Anterior cingulate cortex (tissue), 58 donors: ENCODE measurements around the gene DCTN4.

Experiments used
- DNase-seq, 58 donors: peaks; one replicate each; lab custom pipeline; 2025; lab: John Stamatoyannopoulos, UW

DCTN4 gene

DNA sequence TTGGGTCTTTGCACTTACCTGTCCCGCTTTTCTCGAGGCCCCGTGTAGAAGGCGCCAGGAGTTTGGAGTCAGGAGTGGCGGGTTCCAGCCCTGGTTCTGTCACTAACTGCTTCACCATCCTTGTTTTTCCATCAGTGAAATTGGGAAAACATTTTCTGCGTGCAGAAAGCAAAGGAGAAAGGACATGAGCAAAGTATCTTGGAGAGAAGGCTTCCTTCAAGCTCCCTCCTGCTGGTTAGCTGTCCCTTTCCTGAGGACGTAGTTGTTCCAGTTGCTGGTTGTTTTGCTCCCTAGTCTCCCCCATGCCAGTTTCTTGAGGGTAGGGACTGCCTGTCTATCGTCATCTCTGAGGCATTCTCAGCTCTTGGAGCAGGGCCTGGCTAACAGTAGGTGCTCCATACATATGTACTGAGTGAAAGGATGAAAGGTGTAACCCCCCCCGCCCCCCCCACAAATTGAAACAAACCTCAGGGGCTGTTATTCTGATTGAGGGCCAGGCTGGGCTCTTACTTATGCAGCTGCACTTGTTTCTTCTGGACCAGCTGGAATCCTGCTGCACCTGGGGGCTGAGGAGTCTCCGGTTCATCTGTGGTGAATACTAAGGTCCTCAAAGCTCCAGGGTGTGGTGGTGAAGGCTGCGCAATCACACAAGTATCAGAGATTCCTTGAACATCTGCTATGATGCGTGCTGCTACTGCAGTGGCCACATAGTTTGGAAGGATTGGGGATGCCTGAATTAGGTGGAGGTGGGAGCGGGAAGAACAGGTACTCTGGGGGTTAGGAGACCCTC is 20.8 kb upstream of the DCTN4 start:
- no peak for DNase-seq

DNA sequence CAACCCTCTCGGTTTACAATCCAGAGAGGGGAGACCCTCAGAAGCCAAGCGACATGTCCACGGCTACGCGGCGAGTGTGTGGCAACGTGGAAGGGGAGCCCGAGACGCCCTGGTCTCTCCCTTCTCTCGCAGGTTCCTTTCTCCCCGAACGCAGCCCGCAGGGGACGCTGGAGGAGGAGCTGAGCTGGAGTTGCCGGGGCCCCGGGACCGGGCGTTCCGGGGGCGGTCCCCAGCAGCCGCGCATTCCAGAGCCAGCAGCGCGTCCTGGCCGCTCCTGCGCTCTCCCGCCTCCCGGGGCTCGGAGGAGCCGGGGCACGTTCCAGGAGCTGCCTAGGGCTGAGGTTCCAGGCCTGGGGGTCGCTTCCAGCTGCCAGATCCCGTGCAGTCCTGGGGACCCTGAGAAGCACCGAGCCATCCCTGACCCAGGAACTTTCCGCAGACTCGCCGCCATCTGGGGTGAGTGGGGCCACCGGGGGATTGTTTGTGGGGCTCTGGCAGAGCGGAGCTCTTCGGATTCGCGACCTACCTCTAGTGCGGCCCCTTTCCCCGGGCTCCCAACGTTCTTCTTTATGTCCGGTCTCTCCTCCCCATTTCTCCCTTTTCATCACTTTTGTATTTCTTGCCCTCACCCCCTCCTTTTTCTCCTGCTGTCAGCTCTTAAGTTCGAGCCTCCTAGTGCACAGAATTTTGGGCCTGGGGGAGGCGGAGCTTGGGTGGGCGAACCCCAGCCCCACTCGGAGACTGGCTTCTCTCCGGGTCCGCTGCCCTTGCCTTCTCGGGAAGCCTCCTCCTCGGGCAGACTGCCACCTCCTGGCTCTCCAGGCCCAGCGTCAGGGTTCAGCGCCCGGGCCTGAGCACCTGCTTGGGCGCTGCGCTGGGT is 19.9 kb upstream of the DCTN4 start, which contains the start of gene SMIM3:
TSS of gene SMIM3 (plus strand) at position 241 of the 880 bp plus-strand sequence. CDS start 16,684 bp downstream, outside the sequence.
- peak in 42 of 58 donors; percentile 14 to 69 (median 34) for DNase-seq

DNA sequence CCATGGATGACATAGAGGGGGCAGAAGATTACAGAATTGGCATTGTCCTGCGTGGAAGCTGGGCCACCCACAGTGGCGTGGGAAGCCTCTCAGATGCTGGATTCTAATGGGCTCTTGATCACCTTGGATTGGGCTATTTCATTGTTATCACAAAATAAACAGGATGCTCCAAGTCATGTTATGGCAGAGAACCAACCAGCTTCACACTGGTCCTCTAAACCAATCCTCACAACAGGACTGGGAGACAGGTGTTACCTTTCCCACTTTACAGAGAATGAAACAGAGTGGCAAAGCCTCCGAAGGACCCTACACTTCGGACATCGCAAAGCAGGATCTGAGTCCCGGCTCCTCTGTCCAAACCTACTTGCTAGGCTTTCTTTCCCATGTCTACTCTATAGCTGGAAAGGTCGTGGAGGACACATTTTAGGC is 19.3 kb upstream of the DCTN4 start:
- DNase-seq: no peak

DNA sequence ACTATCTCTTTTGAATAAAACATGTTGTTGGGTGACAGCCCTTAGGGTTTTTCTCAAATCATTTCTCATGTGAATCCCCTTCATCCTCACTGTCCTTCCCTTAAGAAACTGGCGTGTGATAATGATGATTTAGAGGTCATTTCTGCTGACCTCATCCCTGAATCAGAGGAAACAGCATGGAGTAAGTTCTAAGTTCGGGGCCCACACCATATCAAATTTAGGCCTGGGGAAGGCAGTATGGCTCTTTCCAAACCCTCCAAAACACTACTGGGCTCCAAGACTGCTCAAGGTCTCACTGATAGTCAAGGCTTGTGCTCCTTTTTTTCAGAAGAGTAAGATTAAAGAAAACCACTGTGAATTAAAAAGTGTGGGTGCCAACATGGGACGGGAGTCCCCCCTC is 18.9 kb upstream of the DCTN4 start:
- no peak for DNase-seq

DNA sequence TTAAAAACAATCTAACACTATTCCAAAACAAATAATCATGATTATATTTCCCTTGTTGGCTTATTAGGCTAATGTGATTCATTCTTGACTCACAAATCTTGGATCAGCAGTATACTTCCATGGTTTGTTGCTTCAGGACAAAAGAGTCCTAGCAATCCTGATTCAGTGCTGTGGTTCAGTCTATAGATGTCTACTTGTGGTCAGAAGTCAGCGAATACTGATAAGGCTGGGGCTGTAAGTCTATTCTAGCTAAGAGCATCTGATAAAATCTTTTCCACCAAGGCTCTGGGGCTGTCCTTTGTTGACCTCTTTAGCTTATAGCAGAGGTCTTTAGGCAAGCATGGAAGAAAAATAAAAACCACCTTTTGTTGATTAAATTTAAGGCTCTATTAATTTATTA is 15.3 kb upstream of the DCTN4 start:
- no peak for DNase-seq

DNA sequence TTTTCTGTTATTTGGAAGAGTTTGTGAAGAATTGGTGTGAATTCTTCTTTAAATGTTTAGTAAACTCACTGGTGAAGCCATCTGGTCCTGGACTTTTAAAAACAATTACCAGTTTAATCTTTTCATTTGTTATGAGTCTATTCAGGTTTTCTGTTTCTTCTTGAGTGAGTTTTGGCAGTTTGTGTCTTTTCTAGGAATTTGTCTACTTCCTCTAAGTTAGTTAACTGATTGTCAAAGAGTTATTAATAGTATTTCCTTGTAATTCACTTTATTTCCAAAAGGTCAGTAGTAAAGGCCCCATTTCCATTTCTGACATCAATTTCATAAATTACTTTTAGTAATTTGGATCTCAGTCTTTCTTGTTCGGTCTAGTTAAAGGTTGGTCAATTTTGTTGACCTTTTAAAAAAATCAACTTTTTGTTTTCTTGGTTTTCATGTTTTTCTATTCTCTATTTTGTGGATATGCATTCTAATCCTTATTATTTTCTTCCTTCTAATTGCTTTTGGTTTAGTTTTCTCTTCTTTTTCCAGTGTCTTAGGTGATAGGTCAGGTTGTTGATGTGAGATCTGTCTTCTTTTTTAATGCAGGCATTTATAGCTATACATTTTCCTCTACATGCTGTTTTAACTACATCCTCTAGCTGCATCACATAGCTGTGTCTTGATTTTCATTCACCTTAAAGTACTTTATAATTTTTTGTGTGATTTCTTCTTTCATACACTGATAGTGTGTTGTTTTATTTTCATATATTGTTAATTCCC is 12.4 kb upstream of the DCTN4 start:
- DNase-seq: no peak

DNA sequence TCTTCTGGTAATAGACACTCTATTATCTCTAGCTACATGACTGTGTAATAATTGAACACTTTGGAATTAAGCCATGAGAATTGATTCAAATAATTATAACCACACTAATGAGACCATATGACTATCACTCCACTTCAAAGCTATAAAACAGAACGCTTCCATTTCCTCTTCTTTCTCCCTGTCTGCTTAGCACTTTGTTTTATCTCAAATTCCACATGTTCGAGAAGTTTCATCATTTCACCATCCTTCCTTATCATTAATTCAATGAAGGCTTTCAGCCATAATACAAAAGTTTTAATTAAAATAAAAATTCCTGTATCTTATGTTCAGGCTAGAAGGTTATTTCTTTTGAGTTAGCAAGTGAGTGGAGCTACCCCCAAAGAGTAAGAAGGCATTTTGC is 7.4 kb upstream of the DCTN4 start:
- no peak for DNase-seq

DNA sequence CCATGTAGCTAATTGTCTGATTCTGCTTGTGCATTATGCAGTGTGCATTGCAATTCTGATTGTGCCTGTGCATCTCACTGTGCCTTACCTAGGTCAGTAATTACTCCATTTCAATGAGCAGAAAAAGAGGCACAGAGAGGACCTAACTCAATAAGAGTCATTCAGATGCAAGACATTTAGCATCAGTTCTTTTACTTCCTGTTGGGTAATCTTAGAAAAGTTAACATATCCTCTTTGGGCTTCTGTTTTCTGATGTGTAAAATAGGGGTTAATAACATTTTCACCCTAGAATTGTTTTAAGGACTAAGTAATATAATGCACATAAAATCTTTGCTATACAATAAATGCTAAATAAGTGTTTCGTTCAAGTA is 7.0 kb upstream of the DCTN4 start:
- DNase-seq: no peak

DNA sequence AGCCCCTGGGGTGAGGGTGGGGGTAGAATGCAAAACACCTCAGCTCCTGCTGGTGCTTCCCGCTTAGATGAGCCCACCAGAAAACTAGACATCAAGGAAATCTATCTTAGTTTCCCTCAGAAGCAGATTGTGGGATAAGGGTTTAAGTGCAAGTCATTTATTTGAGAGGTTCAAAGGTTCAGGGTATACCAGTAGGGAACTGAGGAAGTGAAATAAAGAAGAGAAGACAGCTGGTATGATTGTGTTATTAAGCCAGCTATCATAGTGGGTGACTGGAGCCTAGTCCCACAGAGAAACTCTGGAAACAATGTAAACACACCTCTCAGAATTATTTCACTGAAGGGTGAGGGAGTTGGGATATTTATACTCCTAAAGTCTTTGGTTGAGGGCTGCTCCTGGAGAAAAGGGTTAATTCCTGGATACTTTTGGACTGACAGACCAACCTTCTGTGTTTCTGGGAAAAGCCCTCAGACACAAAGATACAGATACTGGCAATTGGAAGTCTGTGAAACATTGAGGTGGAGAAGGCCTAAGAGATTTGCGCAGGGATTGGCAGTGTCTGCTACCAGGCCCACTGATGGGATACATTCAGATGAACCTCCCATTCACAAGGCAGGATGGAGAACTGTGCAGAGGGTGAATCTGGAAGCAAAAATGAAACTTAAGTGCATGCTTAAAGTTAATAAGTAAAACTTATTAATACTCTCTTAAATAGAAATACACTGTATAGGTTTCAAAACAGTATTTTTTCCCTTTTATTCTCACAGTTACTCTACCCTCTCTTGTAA is 6.4 kb upstream of the DCTN4 start:
- DNase-seq: no peak

DNA sequence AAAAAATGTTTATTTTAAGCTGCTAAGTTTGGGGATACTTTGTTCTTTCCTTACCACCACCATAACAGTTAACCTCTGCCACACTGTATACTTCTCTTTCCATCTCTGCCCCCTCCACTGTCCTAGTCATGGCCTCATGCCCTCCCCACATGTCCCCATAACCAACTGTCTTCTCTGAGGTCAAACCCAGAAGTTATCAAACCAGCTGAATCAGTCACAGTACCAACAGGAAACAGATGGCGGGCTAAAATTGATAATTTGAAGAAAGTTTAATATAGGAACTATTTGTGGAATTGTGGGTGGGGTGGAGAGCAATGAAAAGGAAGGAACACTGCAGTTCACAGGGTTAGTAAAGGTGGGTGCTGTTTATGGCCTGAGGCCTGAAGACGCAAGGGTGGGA is 5.7 kb upstream of the DCTN4 start:
- DNase-seq: no peak

DNA sequence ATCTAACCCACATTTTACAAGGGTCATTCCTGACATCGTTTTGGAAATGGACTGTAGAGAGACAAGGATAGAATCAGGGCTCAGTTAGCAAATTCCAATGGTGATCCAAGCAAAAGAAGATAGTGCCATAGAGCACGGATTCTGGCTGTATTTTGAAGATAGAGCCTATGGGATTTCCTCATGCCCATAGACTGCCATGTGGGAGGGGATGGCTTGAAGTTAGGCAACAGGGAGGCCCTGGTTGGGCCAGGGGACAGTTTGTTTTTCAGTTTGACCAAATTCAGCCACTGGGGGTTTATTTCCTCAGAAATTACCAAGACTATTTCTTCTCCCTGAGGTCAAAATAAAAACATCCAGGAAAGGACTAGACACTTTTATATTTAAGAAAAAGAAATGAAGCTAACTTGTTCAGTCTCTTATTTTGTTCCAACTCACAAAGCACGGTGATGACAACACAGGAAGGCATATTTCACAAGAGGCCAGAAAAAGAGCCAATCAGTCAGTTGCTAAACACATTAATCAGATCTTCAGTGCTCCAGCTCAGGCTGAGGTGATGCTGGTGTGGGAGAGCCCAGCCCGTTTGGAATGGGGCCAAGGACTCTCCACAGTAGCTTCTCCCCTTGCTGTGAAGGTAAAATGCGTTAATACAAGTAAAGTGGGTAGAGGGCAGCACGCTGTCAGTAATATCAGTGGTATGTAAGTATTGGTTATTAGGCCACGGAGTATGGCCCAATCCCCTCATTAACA is 4.4 kb upstream of the DCTN4 start:
- no peak for DNase-seq

DNA sequence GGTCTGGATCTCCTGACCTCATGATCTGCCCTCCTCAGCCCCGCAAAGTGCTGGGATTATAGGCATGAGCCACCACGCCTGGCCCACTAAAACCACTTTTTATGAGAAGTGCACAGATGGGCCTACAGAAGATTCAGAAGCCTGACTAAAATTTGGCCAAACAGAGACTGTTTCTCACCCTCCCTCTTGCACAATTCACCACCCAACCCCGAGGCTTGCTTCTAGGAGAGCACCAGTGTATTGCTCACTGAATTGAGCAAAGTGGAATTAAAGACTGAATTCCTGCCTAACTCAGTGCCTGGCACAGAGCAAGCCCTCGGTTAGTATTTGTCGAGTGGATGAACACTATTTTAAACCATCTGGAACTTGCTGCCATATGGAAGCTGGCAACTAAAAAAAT is 3.4 kb upstream of the DCTN4 start:
- DNase-seq: no peak

DNA sequence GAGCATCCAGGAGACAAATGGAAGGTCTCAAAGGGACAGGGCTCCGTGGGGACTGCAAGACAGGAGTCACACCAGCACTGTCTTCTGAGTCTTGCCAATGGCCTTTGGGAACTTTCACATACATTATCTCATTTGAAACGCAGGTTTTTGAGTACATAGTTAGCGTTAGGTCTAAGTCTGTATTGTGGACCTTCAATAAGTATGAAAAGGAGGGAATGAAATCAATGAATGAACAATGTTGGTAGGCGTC is 442 bp upstream of the DCTN4 start:
- no peak for DNase-seq

DNA sequence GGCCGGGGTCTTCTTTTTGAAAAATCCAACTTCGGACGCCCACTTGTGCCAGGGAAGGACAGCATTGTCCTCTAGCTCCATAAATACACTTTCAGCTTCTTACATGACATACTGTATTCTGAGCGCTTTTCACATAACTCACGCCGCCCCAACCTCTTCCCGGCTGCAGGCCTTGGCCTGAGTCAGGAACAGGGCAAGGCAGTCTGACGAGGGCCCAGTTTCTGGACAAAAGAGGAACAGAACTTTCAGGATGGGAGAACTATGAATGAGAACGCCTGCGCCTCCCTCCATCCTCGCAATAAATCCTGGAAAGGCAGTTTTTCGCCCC is 650 bp downstream of the DCTN4 start:
- DNase-seq: no peak

DNA sequence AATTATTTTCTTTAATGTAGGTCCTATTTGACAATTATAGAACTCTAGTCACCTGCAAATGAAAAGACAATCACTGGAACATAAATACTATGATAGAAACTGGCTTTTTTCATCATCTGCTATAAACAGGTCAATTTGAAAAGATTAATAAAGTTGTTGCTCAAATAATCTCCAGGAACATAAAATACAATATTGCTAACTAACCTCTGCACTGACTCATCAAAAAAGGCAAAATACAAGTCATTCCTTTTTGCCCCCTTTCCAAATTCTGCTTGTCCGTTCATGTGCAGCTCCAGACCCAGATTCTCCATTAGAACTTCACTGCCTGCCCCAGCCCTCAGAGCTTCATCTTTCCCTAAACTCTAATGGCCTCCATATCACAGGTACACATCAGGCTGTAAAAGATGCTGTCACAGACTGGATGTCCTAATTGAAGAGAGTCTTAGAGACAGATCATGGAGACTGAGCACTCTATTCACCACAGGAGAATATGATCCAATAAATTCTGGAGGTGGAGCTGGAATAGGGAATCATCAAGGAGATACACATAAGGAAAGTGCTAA is 1.6 kb downstream of the DCTN4 start:
- no peak for DNase-seq

DNA sequence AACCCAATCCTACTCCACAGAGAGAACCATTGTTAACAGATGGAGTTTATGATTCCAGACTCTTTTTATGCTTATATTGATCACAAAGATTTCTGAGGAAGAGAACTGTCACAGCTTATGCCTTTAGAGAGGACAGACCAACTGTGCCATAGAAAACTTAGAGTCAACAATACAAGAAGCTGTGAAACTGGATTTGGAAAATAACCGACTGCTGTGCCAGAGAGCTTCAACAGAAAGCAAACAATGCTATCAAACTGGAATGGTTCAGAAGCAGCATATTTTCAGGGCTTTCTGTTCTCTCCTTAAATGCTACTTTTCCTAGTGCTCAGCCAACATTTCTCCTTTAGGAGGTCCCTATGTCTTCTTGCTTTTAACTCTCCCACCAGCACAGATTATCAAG is 5.0 kb downstream of the DCTN4 start:
- no peak for DNase-seq

DNA sequence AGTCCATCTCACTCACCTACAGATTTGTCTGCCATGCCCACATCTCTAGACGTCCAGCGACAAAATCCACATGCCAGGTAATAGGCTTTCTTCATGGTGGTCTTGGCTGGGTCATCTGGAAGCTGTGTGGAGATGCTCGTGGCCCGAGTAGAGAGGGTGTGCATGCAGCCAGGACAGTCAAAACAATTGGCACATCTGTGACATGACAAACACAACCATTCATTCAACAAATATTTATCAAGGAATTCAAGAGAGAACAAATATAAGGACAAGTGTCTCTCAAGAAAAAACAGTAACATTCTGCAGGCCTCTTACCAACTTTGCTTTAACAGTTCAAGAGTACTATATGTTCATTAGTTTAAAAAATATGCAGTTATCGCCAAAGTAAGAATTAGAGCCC is 5.4 kb downstream of the DCTN4 start:
- DNase-seq: no peak

DNA sequence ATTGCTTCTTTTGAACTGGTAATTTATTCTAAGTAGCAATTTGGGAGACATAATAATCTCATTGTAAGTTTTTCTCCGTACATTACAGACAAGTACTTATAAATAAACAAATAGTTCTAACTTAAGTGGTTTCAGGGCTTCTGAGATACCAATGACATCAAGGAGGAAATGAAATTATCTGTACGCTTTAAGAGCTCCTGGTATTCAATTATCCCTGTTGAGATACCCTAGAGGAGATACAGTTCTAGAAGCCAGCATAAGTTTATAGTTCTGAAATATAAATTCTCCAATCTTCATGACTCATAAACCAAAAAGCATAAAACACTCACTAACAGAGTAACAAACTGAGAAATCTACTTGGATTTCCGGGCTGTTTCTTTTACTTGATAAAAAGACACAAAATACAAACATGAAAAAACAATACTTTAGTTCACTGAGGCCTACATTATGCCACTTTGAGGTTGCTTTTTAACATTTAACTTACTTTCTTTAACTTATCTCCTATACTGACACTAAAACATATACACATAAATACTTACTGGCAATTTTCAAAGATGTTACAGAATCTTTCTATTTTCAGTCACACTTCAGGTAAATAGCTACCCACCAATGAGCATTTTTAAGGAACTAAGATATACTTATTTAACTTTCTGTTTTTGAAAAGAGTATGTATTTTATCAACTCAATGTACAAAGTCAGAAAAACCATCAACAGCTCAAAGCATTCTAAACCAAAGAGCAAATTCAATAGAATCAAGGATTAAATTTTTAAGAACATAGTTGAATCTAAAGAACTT is 7.5 kb downstream of the DCTN4 start:
- DNase-seq: no peak

DNA sequence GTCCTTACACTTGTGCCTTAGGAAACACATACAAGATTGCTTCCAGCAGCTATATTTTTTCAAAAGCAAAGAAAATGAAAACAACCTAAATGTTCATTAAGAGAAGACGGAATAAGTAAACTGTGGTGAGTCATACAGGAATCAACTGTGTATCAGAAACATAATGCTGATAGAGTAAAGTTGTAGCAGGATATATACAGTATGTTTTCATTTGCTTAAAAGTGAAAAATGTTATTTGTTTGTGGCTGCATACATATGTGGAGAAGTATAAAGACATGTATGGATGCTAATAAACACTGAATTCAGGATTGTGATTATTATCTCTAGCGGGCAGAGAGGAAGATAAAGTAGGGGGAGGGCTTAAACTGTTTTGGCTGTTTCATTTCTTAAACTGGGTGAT is 8.3 kb downstream of the DCTN4 start:
- DNase-seq: no peak
